H1 (cell line): ENCODE results near the gene USH1C. TPM values are rescaled to one million over a fixed set of nuclear protein-coding genes. Genes with fewer than 3 reads are reported as not detected.

Experiments used
- YY1 ChIP-seq: IDR thresholded peaks from 2 replicates; pipeline ENCODE4 v1.6.1; 2011; ENCODE audit warnings: low read depth, mild to moderate bottlenecking, low read length
- polyA plus RNA-seq, 7 experiments: library from polyadenylated mRNA; depleted of rRNA in 3 of 7; stranded (reverse) in 5 of 7; unstranded in 2 of 7; fragments of >200 nt in 5 of 7; fragments of 200-250 nt in 2 of 7; gene quantifications; 1 replicate in 5 of 7; 2 replicates in 1 of 7; 4 replicates in 1 of 7; pipeline versions ENCODE4 v1.2.1 to v1.2.3, GENCODE V29; 2011 to 2013; ENCODE audit warnings: missing spikeins in 2 of 7, mixed read lengths in 2 of 7
- total RNA-seq: library from RNA; stranded (reverse); fragmentation: NEBNext Ultra II Directional; extraction: Animal tissue kit (Norgen Biotek cat#: 25700); gene quantifications from 2 replicates; pipeline ENCODE4 v1.2.1, GENCODE V29; 2021

The USH1C gene
- total and polyA plus RNA-seq, 2 of the 8 experiments (the other 6 are each of a cell fraction or from before 2014, with no cell fraction given) = 1.3 to 1.6 TPM

GRCh38 chr11:17486646-17487045 lies 57.6 kb downstream of the USH1C start (continued):
- no peak for TF ChIP-seq YY1
